Colonic mucosa (tissue), 4 donors: Measurements from ENCODE around the gene ENOX2. TPM values are rescaled to one million over a fixed set of nuclear protein-coding genes. Genes with fewer than 3 reads are reported as not detected.

Source experiments
- DNase-seq: peaks from one replicate; pipeline ENCODE4 v3.0.0-alpha.2; 2020
- H3K27ac ChIP-seq: fragments of 200-600 bp; one replicate; pipeline ENCODE4 v1.8.0; 2021
- H3K27me3 ChIP-seq: fragments of 200-600 bp; one replicate; pipeline ENCODE4 v1.8.0; 2021
- H3K36me3 ChIP-seq: fragments of 200-600 bp; one replicate; pipeline ENCODE4 v1.8.0; 2021
- H3K4me1 ChIP-seq: fragments of 200-600 bp; one replicate; pipeline ENCODE4 v1.8.0; 2021; ENCODE audit warnings: mild to moderate bottlenecking
- H3K4me3 ChIP-seq: fragments of 200-600 bp; one replicate; pipeline ENCODE4 v1.8.0; 2021
- H3K9ac ChIP-seq, 2 donors: one replicate each; pipeline ENCODE4 v1.7.0; 2013; ENCODE audit warnings: control low read depth in 2 of 2, low read depth in 2 of 2, low read length in 2 of 2
- H3K9me3 ChIP-seq: fragments of 200-600 bp; one replicate; pipeline ENCODE4 v1.8.0; 2021
- CTCF ChIP-seq: fragments of 200-600 bp; IDR thresholded peaks from one replicate; pipeline ENCODE4 v1.8.0; 2022; ENCODE audit warnings: antibody characterized with exemption, mild to moderate bottlenecking
- intact Hi-C: fragments of 100-400 bp; cut with DNase I; formaldehyde crosslinking; loops from one replicate; pipeline ENCODE4 v1.14.1; 2022
- total RNA-seq, 2 donors: library from RNA; stranded (reverse); fragmentation: NEBNext Ultra II Directional in 1 of 2; extraction: Animal tissue kit (Norgen Biotek cat#: 25700) in 1 of 2; gene quantifications; one replicate each; pipeline ENCODE4 v1.2.1, GENCODE V29; 2021
- donor health status: healthy.
- donor health status: DM: no; HTN: no; CAD: no.
- donor health status: DM: no; HTN: no; CAD: no.

The ENOX2 gene
- total RNA-seq, 2 donors from 2014 or later, result 8.0 to 13.7 TPM

GRCh38 chrX:130606425-130606824 is 296.6 kb downstream of the ENOX2 start:
- TF ChIP-seq CTCF, result no peak
- no peaks in the 10 kb centered on the region for H3K36me3 ChIP-seq
- DNase-seq, result no peak
- H3K9ac ChIP-seq, result no peak overlapping the region
- H3K4me3 ChIP-seq, result no peak overlapping the region
- no peaks in the 10 kb centered on the region for H3K27me3 ChIP-seq
- intact Hi-C loops, result no loop called here
- H3K27ac ChIP-seq, result no peak overlapping the region
- no peaks in the 10 kb centered on the region for H3K9me3 ChIP-seq
- no peaks in the 10 kb centered on the region for H3K4me1 ChIP-seq

GRCh38 chrX:130604882-130605281 is 298.1 kb downstream of the ENOX2 start:
- Histone ChIP-seq H3K36me3 (no peaks in the 10 kb centered on the region), H3K4me1 (no peaks in the 10 kb centered on the region), H3K9me3 (no peaks in the 10 kb centered on the region), H3K27ac (no peak overlapping the region), H3K4me3 (no peak overlapping the region), H3K9ac (no peak overlapping the region), H3K27me3 (no peaks in the 10 kb centered on the region)
- DNase-seq, result no peak
- no peak for TF ChIP-seq CTCF
- intact Hi-C loops, result no loop called here

GRCh38 chrX:130594453-130594916 is 308.5 kb downstream of the ENOX2 start:
- intact Hi-C loops, result no loop called here
- no peaks in the 10 kb centered on the region for H3K36me3 ChIP-seq
- peak; percentile 22 for DNase-seq
- no peak overlapping the region for H3K27ac ChIP-seq
- no peaks in the 10 kb centered on the region for H3K9me3 ChIP-seq
- H3K27me3 ChIP-seq, result no peaks in the 10 kb centered on the region
- H3K4me3 ChIP-seq, result no peak overlapping the region
- H3K9ac ChIP-seq, result no peak overlapping the region
- TF ChIP-seq CTCF, result no peak
- H3K4me1 ChIP-seq, result no peaks in the 10 kb centered on the region

DNA sequence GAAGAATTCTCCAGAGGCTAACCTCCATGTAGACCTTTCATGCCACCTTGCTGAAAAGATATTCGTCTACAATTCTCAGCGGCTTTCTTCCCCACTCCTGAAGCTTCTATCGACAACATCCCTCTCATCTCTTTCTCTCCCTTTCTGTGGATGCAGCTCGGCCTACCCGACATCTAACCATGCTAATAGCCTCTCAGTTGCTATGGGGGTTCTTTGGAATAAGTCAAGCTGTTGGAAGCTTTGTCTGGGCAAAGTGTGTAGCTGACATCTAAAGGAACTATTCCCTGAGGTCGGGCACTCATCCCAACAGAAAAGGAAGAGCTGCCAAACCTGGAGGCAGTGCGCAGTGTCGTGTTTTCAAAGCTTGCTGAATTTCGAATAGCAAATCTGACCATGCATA is 309.1 kb downstream of the ENOX2 start:
- no peak for DNase-seq
- H3K9ac ChIP-seq, result no peak overlapping the region
- no peaks in the 10 kb centered on the region for H3K9me3 ChIP-seq
- TF ChIP-seq CTCF, result no peak
- no peaks in the 10 kb centered on the region for H3K36me3 ChIP-seq
- no peaks in the 10 kb centered on the region for H3K4me1 ChIP-seq
- H3K27ac ChIP-seq, result no peak overlapping the region
- no peak overlapping the region for H3K4me3 ChIP-seq
- intact Hi-C loops, result no loop called here
- no peaks in the 10 kb centered on the region for H3K27me3 ChIP-seq

GRCh38 chrX:130592204-130592603 is 310.8 kb downstream of the ENOX2 start:
- no peak overlapping the region for H3K9ac ChIP-seq
- no peaks in the 10 kb centered on the region for H3K9me3 ChIP-seq
- intact Hi-C loops, result no loop called here
- H3K27ac ChIP-seq, result no peak overlapping the region
- DNase-seq, result no peak
- H3K27me3 ChIP-seq, result no peaks in the 10 kb centered on the region
- no peak for TF ChIP-seq CTCF
- no peak overlapping the region for H3K4me3 ChIP-seq
- H3K36me3 ChIP-seq, result no peaks in the 10 kb centered on the region
- H3K4me1 ChIP-seq, result no peaks in the 10 kb centered on the region
